Activated naive CD8-positive, alpha-beta T cell treated with anti-CD3 and anti-CD28 coated beads, Interleukin-2, amount 50 U/mL, for 24 hours (primary cell): Measurements from ENCODE around the gene NDST4.

Experiments used
- ATAC-seq: fragments of 150-1000 bp; cut with Tn5 transposase; one replicate; pipeline ENCODE4 v1.10.0; 2021
- DNase-seq: peaks from one replicate; pipeline ENCODE4 v3.0.0; 2021
- H3K27ac Mint-ChIP-seq: one replicate; pipeline ENCODE4 v1.8.0; 2021; ENCODE audit warnings: mild to moderate bottlenecking, mixed read lengths
- H3K27me3 Mint-ChIP-seq: one replicate; pipeline ENCODE4 v1.8.0; 2021; ENCODE audit warnings: mixed read lengths
- H3K36me3 Mint-ChIP-seq: one replicate; pipeline ENCODE4 v1.8.0; 2021; ENCODE audit warnings: low read depth, mixed read lengths
- H3K4me1 Mint-ChIP-seq: one replicate; pipeline ENCODE4 v1.8.0; 2021; ENCODE audit warnings: mixed read lengths
- H3K4me3 Mint-ChIP-seq: one replicate; pipeline ENCODE4 v1.8.0; 2021; ENCODE audit warnings: mild to moderate bottlenecking, moderate library complexity, mixed read lengths
- H3K9me3 Mint-ChIP-seq: one replicate; pipeline ENCODE4 v1.8.0; 2021; ENCODE audit warnings: mixed read lengths

NDST4 gene

GRCh38 chr4:115108850-115109249, 4.6 kb downstream of the NDST4 start:
- Mint-ChIP-seq H3K4me1 (no peaks in the 10 kb centered on the region), H3K27me3 (no peaks in the 10 kb centered on the region), H3K4me3 (no peak overlapping the region), H3K27ac (no peak overlapping the region), H3K9me3 (no peaks in the 10 kb centered on the region), H3K36me3 (no peaks in the 10 kb centered on the region)
- ATAC-seq (no peak), DNase-seq (no peak)

GRCh38 chr4:115107411-115107810, 6.0 kb downstream of the NDST4 start:
- Mint-ChIP-seq H3K36me3 (no peaks in the 10 kb centered on the region), H3K4me3 (no peak overlapping the region), H3K4me1 (no peaks in the 10 kb centered on the region), H3K9me3 (no peaks in the 10 kb centered on the region), H3K27me3 (no peaks in the 10 kb centered on the region), H3K27ac (no peak overlapping the region)
- ATAC-seq = no peak
- DNase-seq = no peak

- DNase-seq (no peak), ATAC-seq (no peak)
- no peaks in the 10 kb centered on the region for H3K4me1 Mint-ChIP-seq
- H3K27me3 Mint-ChIP-seq = peaks cover 2% of the 10 kb centered on the region
- no peaks in the 10 kb centered on the region for H3K36me3 Mint-ChIP-seq
- H3K4me3 Mint-ChIP-seq = no peak overlapping the region
- no peaks in the 10 kb centered on the region for H3K9me3 Mint-ChIP-seq
- no peak overlapping the region for H3K27ac Mint-ChIP-seq
Measured at GRCh38 chr4:115101675-115102074, 11.7 kb downstream of the NDST4 start.

GRCh38 chr4:115090483-115091075, 22.8 kb downstream of the NDST4 start:
- no peak for DNase-seq
- Mint-ChIP-seq H3K36me3 (no peaks in the 10 kb centered on the region), H3K27me3 (no peaks in the 10 kb centered on the region), H3K4me1 (no peaks in the 10 kb centered on the region), H3K9me3 (no peaks in the 10 kb centered on the region), H3K4me3 (no peak overlapping the region), H3K27ac (no peak overlapping the region)
- no peak for ATAC-seq

- no peak for DNase-seq
- Mint-ChIP-seq H3K27ac (no peak overlapping the region), H3K36me3 (no peaks in the 10 kb centered on the region), H3K4me1 (no peaks in the 10 kb centered on the region), H3K9me3 (peaks cover 8% of the 10 kb centered on the region), H3K27me3 (no peaks in the 10 kb centered on the region), H3K4me3 (no peak overlapping the region)
- ATAC-seq = no peak
Measured at GRCh38 chr4:115082633-115083032, 30.8 kb downstream of the NDST4 start.

- ATAC-seq (no peak), DNase-seq (no peak)
- H3K9me3 Mint-ChIP-seq = no peaks in the 10 kb centered on the region
- no peaks in the 10 kb centered on the region for H3K36me3 Mint-ChIP-seq
- H3K4me1 Mint-ChIP-seq = no peaks in the 10 kb centered on the region
- H3K27ac Mint-ChIP-seq = no peak overlapping the region
- no peaks in the 10 kb centered on the region for H3K27me3 Mint-ChIP-seq
- H3K4me3 Mint-ChIP-seq = no peak overlapping the region
Measured at GRCh38 chr4:115076691-115077090, 36.7 kb downstream of the NDST4 start.

- Mint-ChIP-seq H3K4me3 (no peak overlapping the region), H3K9me3 (no peaks in the 10 kb centered on the region), H3K36me3 (no peaks in the 10 kb centered on the region), H3K27me3 (no peaks in the 10 kb centered on the region), H3K4me1 (no peaks in the 10 kb centered on the region), H3K27ac (no peak overlapping the region)
- ATAC-seq = no peak
- DNase-seq = no peak
Measured at GRCh38 chr4:115058533-115058932, 54.9 kb downstream of the NDST4 start.

GRCh38 chr4:115054836-115055235, 58.6 kb downstream of the NDST4 start:
- Mint-ChIP-seq H3K9me3 (no peaks in the 10 kb centered on the region), H3K27me3 (no peaks in the 10 kb centered on the region), H3K27ac (no peak overlapping the region), H3K4me1 (no peaks in the 10 kb centered on the region), H3K4me3 (no peak overlapping the region), H3K36me3 (no peaks in the 10 kb centered on the region)
- ATAC-seq (no peak), DNase-seq (no peak)

- Mint-ChIP-seq H3K27ac (no peak overlapping the region), H3K27me3 (no peaks in the 10 kb centered on the region), H3K4me3 (no peak overlapping the region), H3K9me3 (no peaks in the 10 kb centered on the region), H3K36me3 (no peaks in the 10 kb centered on the region), H3K4me1 (no peaks in the 10 kb centered on the region)
- DNase-seq (no peak), ATAC-seq (no peak)
Measured at GRCh38 chr4:115053313-115053712, 60.1 kb downstream of the NDST4 start.

GRCh38 chr4:115042496-115042895, 70.9 kb downstream of the NDST4 start:
- no peaks in the 10 kb centered on the region for H3K4me1 Mint-ChIP-seq
- no peaks in the 10 kb centered on the region for H3K27me3 Mint-ChIP-seq
- peaks cover 3% of the 10 kb centered on the region for H3K9me3 Mint-ChIP-seq
- H3K27ac Mint-ChIP-seq = no peak overlapping the region
- H3K36me3 Mint-ChIP-seq = no peaks in the 10 kb centered on the region
- DNase-seq (no peak), ATAC-seq (no peak)
- H3K4me3 Mint-ChIP-seq = no peak overlapping the region

- no peak for ATAC-seq
- no peaks in the 10 kb centered on the region for H3K27me3 Mint-ChIP-seq
- H3K27ac Mint-ChIP-seq = no peak overlapping the region
- H3K36me3 Mint-ChIP-seq = no peaks in the 10 kb centered on the region
- DNase-seq = no peak
- no peaks in the 10 kb centered on the region for H3K9me3 Mint-ChIP-seq
- H3K4me3 Mint-ChIP-seq = no peak overlapping the region
- no peaks in the 10 kb centered on the region for H3K4me1 Mint-ChIP-seq
Measured at GRCh38 chr4:115030281-115030680, 83.1 kb downstream of the NDST4 start.

GRCh38 chr4:115028682-115029410, 84.6 kb downstream of the NDST4 start:
- Mint-ChIP-seq H3K27me3 (no peaks in the 10 kb centered on the region), H3K9me3 (no peaks in the 10 kb centered on the region), H3K4me1 (no peaks in the 10 kb centered on the region), H3K27ac (no peak overlapping the region), H3K36me3 (no peaks in the 10 kb centered on the region), H3K4me3 (no peak overlapping the region)
- no peak for DNase-seq
- no peak for ATAC-seq

- H3K36me3 Mint-ChIP-seq = no peaks in the 10 kb centered on the region
- ATAC-seq (no peak), DNase-seq (no peak)
- H3K27ac Mint-ChIP-seq = no peak overlapping the region
- H3K4me3 Mint-ChIP-seq = no peak overlapping the region
- no peaks in the 10 kb centered on the region for H3K27me3 Mint-ChIP-seq
- peaks cover 4% of the 10 kb centered on the region for H3K9me3 Mint-ChIP-seq
- no peaks in the 10 kb centered on the region for H3K4me1 Mint-ChIP-seq
Measured at GRCh38 chr4:114999880-115000279, 113.5 kb downstream of the NDST4 start.

- no peaks in the 10 kb centered on the region for H3K4me1 Mint-ChIP-seq
- H3K36me3 Mint-ChIP-seq = no peaks in the 10 kb centered on the region
- DNase-seq (no peak), ATAC-seq (no peak)
- H3K4me3 Mint-ChIP-seq = no peak overlapping the region
- H3K27me3 Mint-ChIP-seq = no peaks in the 10 kb centered on the region
- H3K27ac Mint-ChIP-seq = no peak overlapping the region
- peaks cover 4% of the 10 kb centered on the region for H3K9me3 Mint-ChIP-seq
Measured at GRCh38 chr4:114998316-114998715, 115.1 kb downstream of the NDST4 start.

GRCh38 chr4:114997576-114998247, 115.7 kb downstream of the NDST4 start:
- Mint-ChIP-seq H3K4me1 (no peaks in the 10 kb centered on the region), H3K4me3 (no peak overlapping the region), H3K9me3 (peaks cover under 1% of the 10 kb centered on the region), H3K27ac (no peak overlapping the region), H3K27me3 (no peaks in the 10 kb centered on the region), H3K36me3 (no peaks in the 10 kb centered on the region)
- DNase-seq = no peak
- no peak for ATAC-seq
